ENCODE measurements around the gene ZBTB7C.

ZBTB7C gene

DNA sequence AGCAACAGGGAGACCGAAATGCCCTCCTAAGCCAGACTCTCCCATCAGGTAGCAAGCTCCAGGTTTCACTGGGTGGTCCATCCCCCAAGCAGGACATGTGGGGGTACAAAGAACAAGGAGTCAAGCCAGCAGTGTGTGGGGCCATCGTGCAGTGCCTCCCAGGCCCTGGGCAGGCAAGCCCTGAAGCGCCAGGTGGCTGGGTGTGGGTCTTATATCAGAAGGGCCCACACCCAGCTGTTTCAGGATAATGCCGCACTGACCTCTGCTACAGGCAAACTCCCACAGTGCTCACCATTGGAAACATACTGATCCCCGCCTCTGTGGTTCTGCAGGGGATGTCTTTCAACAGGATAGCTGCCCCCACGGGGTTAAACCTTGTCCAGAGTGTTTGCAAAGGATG is 304.5 kb downstream of the ZBTB7C start:
- DNase-seq, result no peak
- Histone ChIP-seq H3K4me1 (peaks cover 4% of the 10 kb centered on the region), H3K36me3 (no peaks in the 10 kb centered on the region), H3K4me3 (ENCODE audit: low read depth, low read length) (no peak overlapping the region), H3K9me3 (no peaks in the 10 kb centered on the region), H3K27me3 (no peaks in the 10 kb centered on the region)
- no peak for TF ChIP-seq CTCF (IDR thresholded peaks at IDR 0.05; ENCODE audit: low read depth, low read length)

- H3K36me3 ChIP-seq, result no peaks in the 10 kb centered on the region
- H3K4me3 ChIP-seq (ENCODE audit: low read depth, low read length), result no peak overlapping the region
- no peaks in the 10 kb centered on the region for H3K27me3 ChIP-seq
- no peaks in the 10 kb centered on the region for H3K9me3 ChIP-seq
- peak; percentile 4; the same call in 1 of the 2 replicates for TF ChIP-seq CTCF (IDR thresholded peaks at IDR 0.05; ENCODE audit: low read depth, low read length)
- DNase-seq, result peak; percentile 26
- peaks cover 4% of the 10 kb centered on the region for H3K4me1 ChIP-seq
Observed at GRCh38 chr18:48100651-48101165, 308.5 kb downstream of the ZBTB7C start.

DNA sequence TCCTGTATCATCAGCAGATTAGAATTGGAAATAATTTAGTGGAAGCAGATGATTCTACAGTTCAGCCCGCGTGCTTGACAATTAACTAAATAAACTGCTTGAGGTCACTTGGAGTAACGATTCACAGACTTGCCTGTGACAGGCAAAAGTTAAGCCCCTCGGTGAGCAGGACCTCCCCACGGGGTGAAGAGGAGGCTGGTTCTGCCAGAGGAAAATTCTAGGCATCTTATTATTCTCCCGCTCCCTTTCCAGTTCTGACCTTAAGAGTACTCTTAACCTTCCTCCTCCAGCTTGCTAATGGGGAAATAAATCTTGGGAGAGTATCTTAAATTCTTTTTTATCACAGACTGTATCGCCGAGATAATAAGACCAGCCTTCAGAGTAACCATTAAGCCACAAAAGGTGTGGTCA is 309.0 kb downstream of the ZBTB7C start:
- no peak for DNase-seq
- H3K9me3 ChIP-seq, result no peaks in the 10 kb centered on the region
- H3K27me3 ChIP-seq, result no peaks in the 10 kb centered on the region
- H3K36me3 ChIP-seq, result no peaks in the 10 kb centered on the region
- no peak for TF ChIP-seq CTCF (IDR thresholded peaks at IDR 0.05; ENCODE audit: low read depth, low read length)
- H3K4me3 ChIP-seq (ENCODE audit: low read depth, low read length), result no peak overlapping the region
- peaks cover 4% of the 10 kb centered on the region for H3K4me1 ChIP-seq

- H3K27me3 ChIP-seq, result no peaks in the 10 kb centered on the region
- H3K4me1 ChIP-seq, result peaks cover 4% of the 10 kb centered on the region
- no peak for DNase-seq
- no peak for TF ChIP-seq CTCF (IDR thresholded peaks at IDR 0.05; ENCODE audit: low read depth, low read length)
- H3K36me3 ChIP-seq, result no peaks in the 10 kb centered on the region
- H3K4me3 ChIP-seq (ENCODE audit: low read depth, low read length), result no peak overlapping the region
- H3K9me3 ChIP-seq, result no peaks in the 10 kb centered on the region
Observed at GRCh38 chr18:48099481-48100164, 309.6 kb downstream of the ZBTB7C start.

DNA sequence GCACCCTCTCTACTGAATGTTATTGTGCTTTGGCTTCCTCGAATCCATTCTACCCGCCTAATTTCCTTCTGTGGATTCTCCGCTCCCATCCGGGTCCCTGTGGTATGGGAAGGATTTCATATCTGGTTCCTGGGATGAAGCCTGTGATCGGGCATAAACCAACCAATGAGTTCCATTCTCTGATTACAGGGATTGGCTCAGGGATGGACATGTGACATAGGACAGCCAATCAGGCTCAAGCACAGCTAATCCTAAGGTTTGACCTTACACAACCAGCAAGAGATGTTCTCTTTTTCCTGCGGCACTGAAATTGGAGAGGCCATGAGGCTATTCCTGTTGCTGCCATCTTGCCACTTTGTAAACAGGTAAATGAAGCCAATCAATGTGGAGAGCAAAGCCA is 310.6 kb downstream of the ZBTB7C start:
- Histone ChIP-seq H3K4me1 (peaks cover 4% of the 10 kb centered on the region), H3K9me3 (no peaks in the 10 kb centered on the region), H3K4me3 (ENCODE audit: low read depth, low read length) (no peak overlapping the region), H3K36me3 (no peaks in the 10 kb centered on the region), H3K27me3 (no peaks in the 10 kb centered on the region)
- TF ChIP-seq CTCF (IDR thresholded peaks at IDR 0.05; ENCODE audit: low read depth, low read length), result no peak
- no peak for DNase-seq

DNA sequence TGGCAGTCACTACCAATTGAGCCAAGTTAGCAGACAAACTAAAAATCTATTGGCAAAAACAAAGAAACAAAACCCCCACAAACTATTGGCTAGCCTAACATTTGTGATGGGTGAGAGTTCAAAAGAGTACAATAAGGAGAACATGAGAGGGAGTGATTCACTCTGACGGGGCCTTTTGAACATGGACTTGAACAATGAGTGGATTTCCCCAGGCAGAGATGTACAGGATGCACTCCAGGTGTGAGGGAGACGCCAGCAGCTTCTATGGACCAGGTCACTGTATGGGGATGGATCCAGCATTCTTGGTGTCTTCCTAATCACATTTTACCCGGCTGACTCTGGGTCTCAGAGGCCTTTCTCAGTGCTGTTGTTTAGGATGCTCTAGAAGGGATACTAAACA is 311.2 kb downstream of the ZBTB7C start:
- no peaks in the 10 kb centered on the region for H3K36me3 ChIP-seq
- TF ChIP-seq CTCF (IDR thresholded peaks at IDR 0.05; ENCODE audit: low read depth, low read length), result no peak
- DNase-seq, result no peak
- peaks cover 4% of the 10 kb centered on the region for H3K4me1 ChIP-seq
- H3K9me3 ChIP-seq, result no peaks in the 10 kb centered on the region
- H3K27me3 ChIP-seq, result no peaks in the 10 kb centered on the region
- no peak overlapping the region for H3K4me3 ChIP-seq (ENCODE audit: low read depth, low read length)
